HL-60 (cell line): ENCODE measurements around the gene MOB3B.

ENCODE experiments used
- GABPA ChIP-seq: IDR thresholded peaks from 2 replicates; pipeline ENCODE4 v1.6.1; 2012; ENCODE audit warnings: low read depth
- POLR2AphosphoS5 ChIP-seq: IDR thresholded peaks from 2 replicates; pipeline ENCODE4 v1.6.1; 2012; ENCODE audit warnings: low read depth
- SPI1 ChIP-seq: IDR thresholded peaks from 2 replicates; pipeline ENCODE4 v1.6.1; 2012; ENCODE audit warnings: low read depth, mild to moderate bottlenecking, borderline replicate concordance
- TF ChIP-seq, protein P1 (sequence below): IDR thresholded peaks from one replicate; pipeline ENCODE4 v1.5.1; 2011; ENCODE audit warnings: low read length, control low read depth, inconsistent platforms; ENCODE audit not compliant: insufficient read depth
- TF ChIP-seq, protein P2 (sequence below): IDR thresholded peaks from 2 replicates; pipeline ENCODE4 v1.6.1; 2012; ENCODE audit warnings: low read depth; ENCODE audit not compliant: insufficient replicate concordance

DNA sequence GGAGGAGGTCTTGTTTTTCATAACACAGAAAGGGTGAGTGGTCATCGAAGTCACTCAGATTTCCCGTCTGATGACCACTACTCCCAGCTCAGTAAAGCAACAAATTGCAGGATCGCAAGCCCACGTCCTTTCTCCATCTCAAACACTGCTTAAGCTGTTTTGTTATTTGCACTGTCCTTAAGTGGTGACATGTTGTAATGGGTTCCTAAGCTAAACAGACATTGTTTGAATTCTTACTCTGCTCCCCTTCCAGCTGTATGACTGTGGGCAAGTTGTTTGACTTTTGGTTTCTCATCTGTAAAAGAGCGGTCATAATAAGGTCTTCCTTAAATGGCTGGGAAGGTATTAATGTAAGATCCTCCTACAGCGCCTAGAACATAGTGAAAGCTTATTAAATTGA lies 169.9 kb downstream of the MOB3B start:
- TF ChIP-seq, protein P1, sequence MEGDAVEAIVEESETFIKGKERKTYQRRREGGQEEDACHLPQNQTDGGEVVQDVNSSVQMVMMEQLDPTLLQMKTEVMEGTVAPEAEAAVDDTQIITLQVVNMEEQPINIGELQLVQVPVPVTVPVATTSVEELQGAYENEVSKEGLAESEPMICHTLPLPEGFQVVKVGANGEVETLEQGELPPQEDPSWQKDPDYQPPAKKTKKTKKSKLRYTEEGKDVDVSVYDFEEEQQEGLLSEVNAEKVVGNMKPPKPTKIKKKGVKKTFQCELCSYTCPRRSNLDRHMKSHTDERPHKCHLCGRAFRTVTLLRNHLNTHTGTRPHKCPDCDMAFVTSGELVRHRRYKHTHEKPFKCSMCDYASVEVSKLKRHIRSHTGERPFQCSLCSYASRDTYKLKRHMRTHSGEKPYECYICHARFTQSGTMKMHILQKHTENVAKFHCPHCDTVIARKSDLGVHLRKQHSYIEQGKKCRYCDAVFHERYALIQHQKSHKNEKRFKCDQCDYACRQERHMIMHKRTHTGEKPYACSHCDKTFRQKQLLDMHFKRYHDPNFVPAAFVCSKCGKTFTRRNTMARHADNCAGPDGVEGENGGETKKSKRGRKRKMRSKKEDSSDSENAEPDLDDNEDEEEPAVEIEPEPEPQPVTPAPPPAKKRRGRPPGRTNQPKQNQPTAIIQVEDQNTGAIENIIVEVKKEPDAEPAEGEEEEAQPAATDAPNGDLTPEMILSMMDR: no peak
- TF ChIP-seq, protein P2, sequence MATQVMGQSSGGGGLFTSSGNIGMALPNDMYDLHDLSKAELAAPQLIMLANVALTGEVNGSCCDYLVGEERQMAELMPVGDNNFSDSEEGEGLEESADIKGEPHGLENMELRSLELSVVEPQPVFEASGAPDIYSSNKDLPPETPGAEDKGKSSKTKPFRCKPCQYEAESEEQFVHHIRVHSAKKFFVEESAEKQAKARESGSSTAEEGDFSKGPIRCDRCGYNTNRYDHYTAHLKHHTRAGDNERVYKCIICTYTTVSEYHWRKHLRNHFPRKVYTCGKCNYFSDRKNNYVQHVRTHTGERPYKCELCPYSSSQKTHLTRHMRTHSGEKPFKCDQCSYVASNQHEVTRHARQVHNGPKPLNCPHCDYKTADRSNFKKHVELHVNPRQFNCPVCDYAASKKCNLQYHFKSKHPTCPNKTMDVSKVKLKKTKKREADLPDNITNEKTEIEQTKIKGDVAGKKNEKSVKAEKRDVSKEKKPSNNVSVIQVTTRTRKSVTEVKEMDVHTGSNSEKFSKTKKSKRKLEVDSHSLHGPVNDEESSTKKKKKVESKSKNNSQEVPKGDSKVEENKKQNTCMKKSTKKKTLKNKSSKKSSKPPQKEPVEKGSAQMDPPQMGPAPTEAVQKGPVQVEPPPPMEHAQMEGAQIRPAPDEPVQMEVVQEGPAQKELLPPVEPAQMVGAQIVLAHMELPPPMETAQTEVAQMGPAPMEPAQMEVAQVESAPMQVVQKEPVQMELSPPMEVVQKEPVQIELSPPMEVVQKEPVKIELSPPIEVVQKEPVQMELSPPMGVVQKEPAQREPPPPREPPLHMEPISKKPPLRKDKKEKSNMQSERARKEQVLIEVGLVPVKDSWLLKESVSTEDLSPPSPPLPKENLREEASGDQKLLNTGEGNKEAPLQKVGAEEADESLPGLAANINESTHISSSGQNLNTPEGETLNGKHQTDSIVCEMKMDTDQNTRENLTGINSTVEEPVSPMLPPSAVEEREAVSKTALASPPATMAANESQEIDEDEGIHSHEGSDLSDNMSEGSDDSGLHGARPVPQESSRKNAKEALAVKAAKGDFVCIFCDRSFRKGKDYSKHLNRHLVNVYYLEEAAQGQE: no peak
- no peak for TF ChIP-seq GABPA
- no peak for TF ChIP-seq POLR2AphosphoS5
- no peak for TF ChIP-seq SPI1
